Measurements from ENCODE around the gene UBE2N. TPM values are rescaled to one million over a fixed set of nuclear protein-coding genes. Genes with fewer than 3 reads are reported as not detected.

Gene UBE2N
- total RNA-seq, 1 donor from 2014 or later: 22.9 TPM

DNA sequence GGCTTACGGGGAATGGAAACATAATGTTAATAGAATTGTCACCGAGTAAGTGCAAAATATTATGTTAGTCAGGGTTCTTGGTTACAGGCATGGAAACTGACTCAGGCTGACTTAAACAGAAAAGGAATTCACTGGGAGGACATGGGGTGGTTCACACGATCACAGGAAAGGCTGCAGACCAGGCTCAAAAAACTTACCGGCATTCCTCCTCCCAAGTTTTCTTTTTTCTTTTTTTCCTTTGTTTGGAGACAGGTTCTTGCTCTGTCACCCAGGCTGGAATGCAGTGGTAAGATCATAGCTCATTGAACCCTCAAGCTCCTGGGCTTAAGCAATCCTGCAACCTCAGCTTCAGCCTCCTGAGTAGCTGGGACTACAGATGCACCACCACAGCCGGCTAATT is 11.9 kb upstream of the UBE2N start:
- TF ChIP-seq CTCF (IDR thresholded peaks at IDR 0.05; ENCODE audit: insufficient read depth, low read length, severe bottlenecking): no peak
- no peak overlapping the region for H3K4me3 ChIP-seq (ENCODE audit: low read depth, low read length)
- FAIRE-seq: no peak
- no peaks in the 10 kb centered on the region for H3K27me3 ChIP-seq (ENCODE audit: control insufficient read depth, insufficient read depth, low read length)
- no peaks in the 10 kb centered on the region for H3K36me3 ChIP-seq (ENCODE audit: control insufficient read depth, insufficient read depth, low read length)
- DNase-seq (ENCODE audit: low read depth): peak; percentile 55

DNA sequence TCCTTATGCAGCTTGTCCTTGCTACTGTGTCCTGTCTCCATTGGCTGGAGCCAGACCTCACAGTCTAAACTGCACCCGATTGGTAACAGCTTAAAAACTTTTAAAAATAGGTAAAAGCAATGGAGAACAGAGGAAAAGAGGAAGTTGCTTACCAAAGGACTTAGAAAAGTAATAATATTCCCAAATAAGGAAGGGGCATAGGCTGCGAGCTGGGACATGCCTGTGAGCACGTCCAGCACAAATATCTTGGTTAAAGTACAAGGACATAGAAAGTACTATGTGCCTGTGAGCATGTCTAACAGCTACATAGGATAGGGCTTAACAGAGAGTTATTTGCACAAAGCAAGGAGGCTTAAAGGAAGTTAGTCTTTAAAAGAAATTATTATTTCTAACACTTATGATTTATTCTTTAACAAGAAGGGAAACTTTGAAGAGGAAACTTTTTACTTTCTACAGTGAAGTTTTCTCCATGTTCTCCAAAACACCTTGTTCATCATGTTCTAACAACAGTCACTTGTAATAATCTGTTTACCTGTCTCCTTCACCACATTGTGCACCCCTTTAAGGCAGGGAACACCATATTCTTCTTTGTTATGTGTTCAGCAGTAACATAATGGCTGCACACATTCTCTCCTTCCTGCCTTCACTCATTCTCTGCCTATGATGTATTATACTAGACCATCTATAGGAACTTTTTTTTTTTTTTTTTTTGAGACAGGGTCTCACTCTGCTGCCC is 9.8 kb upstream of the UBE2N start:
- FAIRE-seq (no peak), DNase-seq (ENCODE audit: low read depth) (peak; percentile 32)
- Histone ChIP-seq H3K27me3 (ENCODE audit: control insufficient read depth, insufficient read depth, low read length) (no peaks in the 10 kb centered on the region), H3K36me3 (ENCODE audit: control insufficient read depth, insufficient read depth, low read length) (no peaks in the 10 kb centered on the region), H3K4me3 (ENCODE audit: low read depth, low read length) (no peak overlapping the region)
- TF ChIP-seq CTCF (IDR thresholded peaks at IDR 0.05; ENCODE audit: insufficient read depth, low read length, severe bottlenecking): no peak

DNA sequence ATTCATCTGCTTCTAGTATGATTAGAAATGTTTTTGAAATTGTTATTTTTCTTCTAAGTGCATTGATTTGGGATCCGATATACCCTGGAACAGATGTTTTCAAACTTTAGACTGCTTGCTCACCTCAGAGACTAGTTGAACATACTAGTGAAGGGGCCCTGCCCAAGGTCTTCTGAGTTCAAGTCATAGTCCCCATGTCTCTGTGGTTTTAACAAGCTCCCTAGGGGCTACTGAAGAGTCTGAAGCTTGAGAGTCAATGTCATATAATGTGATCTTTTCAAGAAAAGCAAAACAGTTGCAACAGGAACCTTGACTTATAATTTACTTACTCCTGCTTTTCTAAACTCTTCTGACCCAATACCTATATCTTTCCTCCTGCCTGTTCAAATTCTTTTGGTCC is 7.5 kb upstream of the UBE2N start:
- H3K36me3 ChIP-seq (ENCODE audit: control insufficient read depth, insufficient read depth, low read length): no peaks in the 10 kb centered on the region
- no peaks in the 10 kb centered on the region for H3K27me3 ChIP-seq (ENCODE audit: control insufficient read depth, insufficient read depth, low read length)
- FAIRE-seq (no peak), DNase-seq (ENCODE audit: low read depth) (no peak)
- TF ChIP-seq CTCF (IDR thresholded peaks at IDR 0.05; ENCODE audit: insufficient read depth, low read length, severe bottlenecking): no peak
- no peak overlapping the region for H3K4me3 ChIP-seq (ENCODE audit: low read depth, low read length)

GRCh38 chr12:93448796-93449195 is 7.0 kb upstream of the UBE2N start:
- peak; percentile 61 for DNase-seq (ENCODE audit: low read depth)
- H3K27me3 ChIP-seq (ENCODE audit: control insufficient read depth, insufficient read depth, low read length): no peaks in the 10 kb centered on the region
- no peak for TF ChIP-seq CTCF (IDR thresholded peaks at IDR 0.05; ENCODE audit: insufficient read depth, low read length, severe bottlenecking)
- no peak for FAIRE-seq
- no peak overlapping the region for H3K4me3 ChIP-seq (ENCODE audit: low read depth, low read length)
- no peaks in the 10 kb centered on the region for H3K36me3 ChIP-seq (ENCODE audit: control insufficient read depth, insufficient read depth, low read length)

DNA sequence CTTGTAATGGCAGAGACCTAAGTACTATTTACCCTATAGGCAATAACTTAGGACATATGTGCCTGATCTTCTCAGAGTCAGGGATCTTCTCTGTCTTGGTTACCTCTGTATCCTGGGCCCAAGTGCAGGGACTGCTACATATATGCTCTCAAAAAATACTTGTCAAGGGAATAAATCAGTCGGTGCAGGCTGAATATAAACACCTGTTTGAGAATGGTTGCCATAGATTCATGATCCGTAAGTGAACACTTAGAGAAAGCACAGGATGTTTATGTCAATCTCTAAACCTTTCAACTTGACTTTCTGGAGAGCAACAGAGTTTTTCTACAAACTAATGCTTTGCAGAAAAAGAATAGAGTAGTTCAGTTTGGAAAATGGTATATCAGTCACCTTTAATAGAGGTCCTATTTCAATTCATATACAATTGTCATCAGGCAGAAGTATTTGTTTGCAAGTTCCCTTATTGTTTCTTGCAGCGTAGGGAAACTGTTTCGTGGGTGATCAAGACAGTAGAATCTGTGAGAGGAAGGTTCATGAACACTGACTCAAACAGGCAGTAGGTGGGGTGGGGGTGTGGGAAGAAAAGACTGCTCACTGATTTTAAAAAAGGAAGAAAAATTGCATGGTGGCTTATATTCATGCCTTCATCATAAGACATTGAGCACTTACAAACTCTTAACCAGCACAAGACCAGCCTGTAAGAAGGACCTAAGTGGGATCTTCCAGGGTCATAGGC is 6.0 kb upstream of the UBE2N start:
- H3K27me3 ChIP-seq (ENCODE audit: control insufficient read depth, insufficient read depth, low read length): no peaks in the 10 kb centered on the region
- H3K4me3 ChIP-seq (ENCODE audit: low read depth, low read length): no peak overlapping the region
- DNase-seq (ENCODE audit: low read depth) (no peak), FAIRE-seq (no peak)
- no peak for TF ChIP-seq CTCF (IDR thresholded peaks at IDR 0.05; ENCODE audit: insufficient read depth, low read length, severe bottlenecking)
- no peaks in the 10 kb centered on the region for H3K36me3 ChIP-seq (ENCODE audit: control insufficient read depth, insufficient read depth, low read length)

All from bronchial epithelial cell (primary cell).